HG03045 (cell line): ENCODE results near the gene DPF3.

Experiments used
- ATAC-seq: cut with Tn5 transposase; IDR thresholded peaks from one replicate; pipeline ENCODE4 v1.9.1; 2021; ENCODE audit warnings: mild to moderate bottlenecking, moderate library complexity; ENCODE audit not compliant: unreplicated experiment

Gene DPF3

DNA sequence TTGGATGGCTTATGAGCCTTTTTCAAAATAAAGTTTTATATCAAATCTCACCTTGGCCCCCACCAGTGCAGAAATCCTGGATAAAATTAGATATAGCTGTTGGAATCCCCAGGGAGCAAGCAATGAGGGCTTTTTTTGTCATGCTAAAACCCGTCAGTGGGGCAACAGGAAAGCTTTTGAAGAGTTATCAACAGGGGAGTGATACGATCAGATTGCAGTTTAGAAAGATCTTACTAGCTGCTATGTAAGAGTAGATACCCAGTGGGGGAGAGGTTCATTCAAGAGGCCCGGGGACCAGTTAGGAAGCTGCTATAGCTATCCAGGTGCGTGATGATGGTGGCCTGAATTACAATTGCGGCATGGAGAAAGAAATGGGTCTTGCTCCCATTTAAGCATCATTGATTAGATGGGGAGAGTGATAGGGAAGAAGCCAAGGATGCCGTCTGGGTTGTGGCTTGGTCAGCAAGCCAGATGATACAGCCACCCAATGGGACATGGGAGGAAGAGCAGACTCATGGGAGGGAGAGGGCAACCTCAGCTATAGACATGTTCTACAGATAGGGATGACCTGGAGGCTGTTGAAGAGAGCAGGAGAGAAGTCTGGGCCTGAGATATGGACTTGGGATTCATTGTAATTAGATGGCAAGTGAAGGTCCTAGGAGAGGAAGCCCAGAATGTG lies 272.4 kb downstream of the DPF3 start:
- no peak for ATAC-seq

DNA sequence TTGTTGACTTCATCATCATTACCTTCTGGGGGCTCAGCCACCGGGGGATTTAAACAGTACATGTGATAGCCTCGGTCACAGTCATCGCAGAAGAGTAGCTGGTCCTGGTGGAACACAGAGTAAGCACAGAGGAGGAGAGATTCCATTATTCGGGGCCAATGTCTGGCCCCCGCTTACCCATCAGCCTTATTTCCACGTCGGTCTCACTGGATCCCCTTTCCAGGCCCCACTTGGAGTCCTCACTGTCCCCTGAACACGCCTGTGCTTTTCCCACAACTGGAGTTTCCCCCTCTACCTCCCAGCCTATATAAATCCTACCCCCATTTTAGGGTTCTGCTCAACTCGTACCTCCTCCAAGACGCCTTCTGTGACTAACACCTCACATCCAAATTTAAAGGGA lies 274.0 kb downstream of the DPF3 start:
- ATAC-seq = no peak

DNA sequence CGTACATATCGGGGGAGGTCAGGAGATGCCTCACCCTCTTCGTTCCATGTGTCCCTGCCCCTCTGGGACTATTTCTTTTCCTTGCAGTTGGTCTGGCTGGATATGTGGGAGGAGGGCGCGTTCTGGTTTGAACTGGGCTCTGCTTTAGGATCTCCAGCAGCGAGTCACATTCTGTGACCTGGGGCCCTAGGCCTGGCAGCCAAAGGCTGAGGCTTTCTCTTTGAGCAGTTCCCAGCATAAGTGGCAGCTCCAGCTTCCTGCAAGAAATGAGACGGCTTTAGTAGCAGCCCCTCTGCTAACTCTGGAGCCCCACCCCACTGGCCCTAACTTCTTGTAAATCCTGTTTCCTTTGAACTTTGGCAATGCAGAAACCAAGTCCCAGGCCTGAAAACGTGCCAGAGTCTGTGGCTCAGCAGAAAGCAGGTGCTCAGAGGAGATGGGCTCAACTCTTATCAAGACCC lies 274.8 kb downstream of the DPF3 start:
- no peak for ATAC-seq

DNA sequence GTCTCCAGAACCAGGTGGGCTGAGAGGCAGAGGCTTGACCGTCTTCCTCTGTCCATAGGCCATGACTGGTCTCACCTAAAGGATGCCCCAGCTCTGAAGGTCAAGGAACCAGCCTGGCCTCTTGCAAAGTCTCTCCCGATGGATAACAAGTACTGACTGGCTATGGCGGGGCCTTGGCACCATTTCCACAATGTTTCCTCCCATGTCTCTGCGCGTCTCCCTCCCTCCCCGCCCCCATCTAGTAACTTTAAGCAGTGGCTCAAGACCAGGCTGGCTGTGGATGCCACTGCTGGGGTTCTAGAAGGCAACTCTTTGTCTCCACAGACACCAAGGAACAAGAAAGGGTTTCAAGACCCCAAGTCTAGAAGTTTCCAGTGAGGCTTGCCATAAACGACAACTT lies 275.5 kb downstream of the DPF3 start:
- ATAC-seq = no peak

DNA sequence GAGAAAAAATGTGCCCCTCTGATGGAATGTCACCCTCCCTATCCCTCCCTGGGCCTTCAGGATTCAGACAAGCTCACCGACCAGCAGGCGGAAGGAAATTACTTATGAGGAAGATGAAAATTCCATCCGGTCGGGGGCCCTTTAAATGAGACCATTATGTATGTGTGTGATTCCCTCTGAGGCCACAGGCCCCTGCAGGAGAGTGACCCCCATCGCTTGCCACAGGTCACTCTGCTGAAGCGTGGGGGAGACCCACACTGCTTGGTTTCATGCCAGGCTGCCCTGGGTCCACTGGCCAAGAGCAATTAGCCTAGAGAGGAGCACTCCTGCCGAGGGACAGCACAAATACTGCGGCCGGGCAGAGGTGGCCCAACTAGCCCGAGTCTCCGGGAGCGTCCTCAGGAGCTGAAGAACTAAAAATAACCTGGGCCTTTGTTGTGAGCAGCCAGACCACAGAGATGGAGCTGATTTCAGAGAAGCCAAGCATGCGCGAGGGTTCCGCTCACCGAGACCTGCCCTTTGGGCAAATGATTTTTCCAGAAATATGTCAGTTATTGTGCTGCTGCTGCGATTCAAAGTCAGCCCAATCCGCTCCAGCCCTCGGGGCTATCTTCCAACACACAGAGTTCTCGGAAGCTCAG lies 276.4 kb downstream of the DPF3 start:
- ATAC-seq = no peak

DNA sequence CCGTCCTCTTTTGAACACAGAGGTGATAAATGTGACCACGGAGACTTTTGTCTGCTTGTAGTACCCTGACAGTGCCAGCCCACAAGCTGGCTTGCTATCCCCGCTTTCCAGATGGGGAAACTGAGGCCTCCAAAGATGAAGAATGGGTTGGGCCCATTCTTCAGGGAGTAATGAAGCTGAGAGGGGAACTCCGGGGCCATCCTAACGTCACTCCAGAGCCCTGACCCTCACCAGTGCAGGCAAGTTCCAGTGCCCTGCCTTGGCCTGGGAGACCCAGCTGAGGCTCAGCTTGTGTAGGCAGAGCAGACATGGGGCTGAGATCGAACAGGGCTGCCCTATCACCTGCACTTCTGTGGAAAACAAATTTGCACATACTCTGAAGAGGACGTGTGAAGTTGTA lies 277.1 kb downstream of the DPF3 start:
- ATAC-seq = no peak

DNA sequence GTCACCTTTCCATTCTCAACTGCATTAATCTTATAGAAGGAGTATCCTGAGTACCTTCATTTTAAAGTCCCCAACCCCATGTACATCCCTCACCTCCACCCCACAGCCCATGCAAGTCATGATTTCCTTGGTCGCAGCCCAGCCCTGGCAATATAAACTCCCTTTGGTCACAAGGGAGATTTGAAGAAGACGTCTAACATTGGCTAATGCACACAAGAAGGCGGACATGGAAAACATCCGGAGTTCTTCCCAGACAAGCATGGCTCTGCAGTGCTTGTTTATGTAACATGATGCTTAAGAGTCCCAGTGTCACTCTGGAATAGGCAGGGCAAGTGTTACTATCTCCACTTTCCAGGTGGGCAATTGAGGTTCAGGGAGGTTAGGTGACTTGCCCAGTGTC lies 277.6 kb downstream of the DPF3 start:
- no peak for ATAC-seq

DNA sequence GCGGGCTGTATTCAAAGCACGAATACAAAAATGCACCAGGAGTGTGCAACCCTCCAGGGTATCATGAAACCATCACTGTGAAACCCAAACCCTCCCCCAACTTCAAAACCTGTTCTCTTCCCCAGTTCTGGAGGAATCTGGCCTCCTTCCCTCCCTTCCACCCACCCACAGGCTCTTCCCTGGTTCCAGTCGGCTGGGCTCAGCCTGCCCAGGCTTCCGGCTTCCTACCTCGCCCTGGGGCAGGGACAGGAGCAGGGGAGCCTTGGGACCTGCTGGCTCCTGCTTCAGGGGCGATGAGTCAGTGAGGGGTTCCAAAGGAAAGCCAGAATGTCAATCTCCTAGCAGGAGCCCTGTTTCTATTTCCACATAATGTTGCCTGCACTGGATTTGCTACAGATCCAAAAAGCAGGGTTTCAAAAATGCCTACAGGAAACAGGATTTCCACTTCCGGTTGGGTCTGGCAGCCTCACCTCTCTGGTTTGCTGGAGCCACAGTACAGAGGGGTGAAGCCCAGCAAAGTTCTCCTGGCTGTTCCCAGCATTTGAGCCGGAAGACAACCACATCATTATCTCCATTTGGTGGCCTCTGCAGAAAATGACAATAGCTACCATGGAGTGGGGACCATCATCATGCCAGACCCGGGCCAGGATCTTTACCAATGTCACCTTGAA lies 278.3 kb downstream of the DPF3 start:
- no peak for ATAC-seq

DNA sequence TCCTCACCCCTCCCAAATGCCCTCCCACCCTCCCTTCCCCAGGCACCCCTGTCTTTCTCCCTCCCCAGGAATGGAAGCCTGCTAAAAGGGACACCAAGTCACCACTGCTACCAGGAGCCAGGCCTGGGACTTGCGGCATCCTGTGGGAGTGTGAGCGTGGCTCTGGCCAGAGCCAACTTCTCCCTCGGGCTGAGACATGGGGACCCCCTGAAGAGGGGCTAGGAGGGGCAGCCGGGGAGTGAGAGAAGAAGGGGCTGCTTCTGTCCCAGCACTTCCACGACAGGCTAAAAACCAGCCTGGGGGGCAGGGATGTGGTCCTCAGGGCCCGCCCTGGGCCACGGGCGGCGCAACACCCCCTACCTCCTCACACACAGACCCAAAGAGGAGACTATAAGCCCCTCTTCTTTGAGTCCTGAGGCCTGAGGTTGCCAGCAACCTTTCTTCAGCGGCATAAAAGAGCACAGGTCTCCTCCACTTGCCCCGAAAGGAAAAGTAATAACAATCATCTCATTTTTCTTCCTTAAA lies 278.9 kb downstream of the DPF3 start:
- ATAC-seq = no peak

DNA sequence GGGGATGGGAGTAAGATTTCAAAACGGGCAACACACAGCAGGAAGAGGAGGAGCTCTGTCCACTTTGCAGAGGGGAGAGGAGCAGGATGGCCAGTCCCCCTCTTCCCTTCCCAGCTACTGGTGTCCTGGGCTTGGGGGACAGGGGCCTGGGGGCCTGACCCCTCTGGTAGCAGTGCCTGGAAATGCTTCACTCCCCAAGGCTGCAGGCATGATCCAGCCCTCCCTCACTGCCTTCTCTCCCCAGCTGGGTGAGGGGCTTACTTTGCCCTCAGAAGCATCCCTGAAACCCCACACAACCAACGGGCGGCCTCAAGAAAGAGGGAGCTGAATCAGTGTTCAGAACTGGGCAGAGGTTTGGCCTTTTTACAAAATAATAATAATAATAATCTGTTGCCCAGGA lies 279.5 kb downstream of the DPF3 start:
- no peak for ATAC-seq

DNA sequence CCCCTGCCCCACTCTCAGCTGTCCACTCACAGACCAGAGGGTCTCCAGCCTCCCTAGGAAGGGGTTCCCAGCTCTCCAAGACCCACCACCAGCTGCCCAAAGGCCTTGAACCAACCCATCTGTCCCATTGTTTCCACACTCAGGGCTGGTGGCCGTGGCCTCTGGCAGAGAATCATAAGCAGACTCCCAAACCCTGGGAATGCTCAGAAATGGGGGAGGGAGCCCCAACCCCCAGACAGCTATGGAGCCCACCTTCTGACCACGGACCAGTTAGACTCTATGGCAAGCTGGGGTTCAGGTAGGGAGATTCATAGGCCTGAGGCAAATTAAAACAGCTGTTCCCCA lies 280.0 kb downstream of the DPF3 start:
- no peak for ATAC-seq

DNA sequence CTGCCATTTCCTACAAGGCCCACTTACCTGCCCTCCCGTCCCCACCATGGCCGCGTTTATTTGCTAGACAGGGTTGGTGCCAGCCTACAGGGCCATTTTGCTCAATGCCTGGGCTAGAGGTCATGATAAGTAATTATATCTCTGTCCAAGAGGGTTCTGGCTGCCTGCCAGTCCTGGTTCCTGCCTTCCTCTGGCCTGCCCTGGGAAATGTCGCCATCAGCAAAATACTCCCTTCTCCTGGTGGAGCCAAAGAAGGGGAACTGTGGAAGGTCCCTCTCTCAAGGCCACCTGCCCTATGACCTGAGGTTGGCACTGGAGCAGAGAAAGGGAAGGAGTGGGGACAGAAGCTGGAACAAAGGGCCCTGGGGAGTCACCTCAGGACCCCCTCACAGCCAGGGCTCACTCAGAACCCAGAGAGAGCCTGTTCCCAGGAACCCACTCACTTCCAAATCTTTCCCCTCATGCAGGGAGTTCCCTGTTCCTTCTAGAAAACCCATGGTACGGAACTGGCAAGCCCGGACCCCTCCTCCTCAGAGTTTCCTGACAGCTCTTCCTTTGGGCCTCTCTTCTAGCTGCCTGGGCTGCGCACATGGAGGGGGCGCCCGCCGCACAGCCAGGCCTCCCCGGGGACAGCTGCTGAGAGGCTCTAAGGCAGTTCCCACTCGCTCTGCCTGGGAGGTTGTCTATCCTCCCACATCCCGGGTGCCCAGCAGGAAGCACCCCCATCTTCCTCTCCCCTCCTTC lies 280.5 kb downstream of the DPF3 start:
- ATAC-seq = no peak

DNA sequence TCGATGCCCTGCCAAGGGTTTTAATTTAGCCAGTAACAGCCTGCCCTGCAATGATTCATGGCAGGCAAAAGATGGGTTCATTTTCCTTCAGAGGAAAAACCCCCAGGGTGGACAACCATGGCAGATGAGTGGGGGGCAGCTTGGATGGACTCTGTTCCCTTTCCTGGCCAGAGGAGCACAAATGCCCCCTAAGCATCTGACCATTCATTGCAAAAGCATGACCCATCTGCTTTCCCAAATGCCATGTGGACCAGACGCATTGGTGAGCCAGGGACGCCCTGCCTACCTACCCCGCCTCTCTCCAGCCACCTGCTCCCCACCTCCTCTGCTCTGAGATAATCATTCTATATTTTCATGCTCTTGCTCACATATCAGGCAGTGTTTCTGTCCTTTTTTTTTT lies 281.9 kb downstream of the DPF3 start:
- ATAC-seq = no peak

DNA sequence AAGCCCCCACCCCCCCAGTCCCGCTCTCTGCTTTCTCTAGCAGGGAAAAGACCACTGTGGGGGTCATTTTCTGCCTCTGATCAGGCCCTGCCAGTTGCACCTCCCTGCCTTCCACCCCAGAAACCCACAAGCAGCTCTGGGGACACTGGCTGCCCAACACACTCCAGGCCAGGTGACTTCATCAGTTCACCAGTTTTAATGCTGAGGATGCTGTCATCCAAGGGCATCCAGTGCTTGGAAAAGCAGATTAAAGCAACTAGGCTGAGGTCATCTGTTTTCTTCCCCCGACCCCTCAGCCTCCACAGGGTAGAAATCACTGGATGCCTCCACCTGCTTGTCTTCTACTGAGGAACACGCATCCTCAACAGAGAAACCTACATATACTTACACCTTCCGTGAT lies 282.4 kb downstream of the DPF3 start:
- ATAC-seq = no peak

DNA sequence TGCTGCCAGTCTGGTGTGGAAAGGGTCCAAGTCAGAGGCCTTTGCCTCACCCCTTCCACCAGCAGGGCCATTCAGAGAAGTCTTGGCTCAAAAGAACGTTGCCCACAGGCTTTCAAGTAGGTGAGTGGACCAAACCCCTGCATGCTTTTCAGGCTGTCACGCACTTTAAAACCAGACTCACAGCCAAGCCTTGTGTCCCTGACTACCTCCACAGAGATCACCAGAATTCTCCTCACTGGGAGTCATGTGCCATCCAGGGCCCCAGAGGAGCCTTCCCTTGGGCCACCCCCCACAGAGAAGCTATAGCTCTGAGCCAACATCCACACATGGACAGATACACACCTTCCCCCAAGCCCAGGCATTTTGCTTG lies 283.1 kb downstream of the DPF3 start:
- no peak for ATAC-seq

DNA sequence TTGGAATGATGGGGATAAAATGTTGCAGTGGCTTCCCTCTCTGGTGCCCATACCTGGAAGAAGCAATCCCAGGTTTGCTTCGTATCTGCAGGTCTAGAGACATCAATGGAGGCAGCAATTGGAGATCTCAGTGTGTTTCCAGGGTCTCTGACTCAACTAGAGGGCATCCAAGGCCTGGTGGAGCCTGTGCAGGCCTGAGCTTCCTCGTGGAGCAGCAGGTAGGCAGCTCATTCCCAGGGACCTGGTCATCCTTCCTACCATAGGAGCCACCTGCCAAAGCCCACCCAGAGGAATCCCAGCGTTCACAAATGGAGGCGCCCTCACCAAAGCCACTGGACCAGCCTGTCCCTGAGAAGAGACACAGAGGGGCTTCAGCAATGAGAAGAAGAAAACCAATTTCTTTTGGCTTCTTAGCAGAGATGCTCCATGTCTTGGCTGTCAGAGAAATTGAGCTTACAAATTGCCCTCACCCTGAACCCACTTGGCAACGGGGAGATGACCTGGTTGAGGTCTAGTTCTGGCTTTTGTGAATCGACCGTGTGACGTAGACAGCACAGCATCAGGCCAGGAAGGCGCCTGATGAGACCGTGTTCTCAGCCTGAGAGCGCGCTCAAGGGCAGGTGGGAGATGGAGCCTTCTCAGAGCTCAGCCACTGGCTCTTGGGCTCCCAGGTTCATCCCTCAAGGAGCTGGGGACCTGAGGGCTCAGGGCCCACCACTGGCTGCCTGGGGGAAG lies 283.6 kb downstream of the DPF3 start:
- ATAC-seq = no peak

DNA sequence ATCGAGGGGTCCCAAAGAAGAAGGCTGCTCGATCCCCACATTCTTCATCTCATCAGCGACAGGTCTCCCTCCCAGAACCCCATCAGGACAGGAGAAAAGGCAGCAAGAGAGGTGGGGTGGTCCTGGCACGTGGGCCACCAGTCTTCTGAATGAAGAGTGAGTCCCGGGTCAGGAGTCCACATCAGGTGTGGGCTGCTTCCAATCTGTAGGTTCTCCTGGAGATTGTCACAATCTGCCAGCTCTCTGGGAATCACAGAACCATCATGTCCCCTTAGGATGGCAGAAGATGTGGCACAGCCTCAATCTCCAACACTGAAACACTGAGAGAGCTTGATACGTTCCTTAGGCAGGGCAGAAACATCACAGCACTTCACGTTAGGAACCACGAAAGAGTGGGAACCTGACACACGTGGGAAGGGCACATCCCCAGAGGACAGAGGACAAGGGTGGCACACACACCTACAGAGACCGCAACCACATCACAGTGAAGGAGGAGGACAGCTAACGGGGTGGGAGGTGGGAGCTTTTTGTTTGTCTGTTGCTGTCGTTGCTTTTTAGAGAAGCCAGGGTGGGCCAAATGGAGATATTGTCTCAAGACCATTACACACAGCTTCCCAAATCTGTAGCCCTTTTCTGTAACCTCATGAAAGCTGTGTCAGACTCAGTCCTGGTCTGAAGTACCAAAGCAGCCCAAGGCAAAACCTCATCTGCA lies 284.5 kb downstream of the DPF3 start:
- no peak for ATAC-seq

DNA sequence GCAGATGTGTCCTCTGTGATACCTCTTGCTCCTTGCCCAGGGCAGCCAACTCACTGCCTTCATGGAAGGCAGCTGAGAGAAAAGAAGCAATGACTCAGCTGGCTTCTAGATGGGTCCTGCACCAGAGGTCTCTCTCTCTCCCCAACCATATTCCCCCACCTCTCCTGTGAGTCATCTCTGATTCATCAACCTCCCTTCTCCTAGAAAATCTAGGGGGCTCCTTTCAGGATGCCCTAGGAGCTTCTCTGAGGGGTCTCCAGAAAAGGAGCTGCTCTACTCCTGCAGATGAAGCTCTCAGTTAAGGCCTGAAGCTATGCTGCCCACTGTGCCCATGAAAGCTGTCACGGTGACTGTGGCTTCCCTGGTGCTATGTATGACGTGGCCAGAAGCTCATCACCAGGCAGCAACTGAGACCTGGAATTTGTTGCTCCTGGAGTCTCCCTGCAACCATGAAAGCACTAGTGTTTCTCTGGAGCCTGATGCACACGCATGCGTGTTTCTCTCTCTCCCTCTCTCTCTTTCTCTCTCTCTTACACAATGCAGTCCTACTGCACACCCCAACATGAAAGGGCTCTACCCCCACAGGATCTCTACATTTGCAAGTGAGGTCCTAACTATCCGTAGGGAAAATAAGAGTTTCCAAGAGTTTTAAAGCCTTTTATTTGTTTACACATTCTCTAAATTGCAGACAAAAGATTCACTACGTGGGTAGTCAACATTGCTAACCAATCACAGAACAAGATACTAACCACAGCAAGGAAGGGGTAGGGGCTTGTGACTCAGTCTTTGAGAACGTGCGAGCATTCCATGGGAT lies 285.3 kb downstream of the DPF3 start:
- ATAC-seq = no peak

DNA sequence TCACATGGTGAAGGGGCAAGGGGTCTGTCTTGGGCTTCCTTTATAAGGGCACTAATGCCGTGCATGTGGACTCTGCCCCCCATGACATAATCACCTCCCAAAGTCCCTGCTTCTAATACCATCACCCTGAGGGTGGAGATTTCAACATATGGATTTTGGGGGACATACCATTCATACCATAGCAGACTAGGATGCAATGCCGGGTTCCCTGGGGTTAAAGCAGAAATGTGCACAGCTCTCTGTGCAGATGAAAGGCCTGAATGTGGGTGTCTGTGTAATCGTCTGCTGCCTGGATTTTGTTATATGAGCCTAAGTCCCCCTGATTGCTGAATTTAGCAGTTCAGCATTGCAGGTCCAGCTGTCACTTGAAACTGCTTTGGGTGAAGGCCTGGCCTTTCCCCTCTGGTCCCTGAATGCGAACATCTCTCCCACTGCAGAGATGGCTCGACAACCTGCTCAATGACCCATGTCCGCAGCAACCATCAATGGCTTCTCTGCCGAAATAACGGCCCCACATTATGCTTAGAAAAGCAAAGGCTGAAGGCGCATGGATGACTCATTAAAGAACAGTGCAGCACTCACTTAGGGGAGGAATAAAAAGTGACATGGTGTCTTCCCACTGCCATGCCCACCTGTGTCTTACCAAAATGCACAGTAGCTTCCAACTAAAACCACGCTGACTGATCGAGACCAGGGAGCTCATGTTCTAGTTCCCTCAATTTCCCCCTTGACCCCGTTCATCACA lies 286.3 kb downstream of the DPF3 start:
- ATAC-seq = no peak
